MCF 10A (cell line): ENCODE data around the gene TSEN54. TPM values are rescaled to one million over a fixed set of nuclear protein-coding genes. Genes with fewer than 3 reads are reported as not detected.
A peak's percentile ranks its signal among the peaks of the same experiment; 100 is the strongest.

Experiments
- BruUV-seq: library from RNA; stranded (reverse); fragments of 400-500 nt; replicated peaks from 2 replicates; lab custom pipeline; 2021; lab: Mats Ljungman, UMichigan
- CTCF ChIA-PET: fragments of 300-600 bp; sonication (Branson Sonifier 250); formaldehyde crosslinking; extraction: SDS; loops from one replicate; lab custom pipeline; 2021; ENCODE audit warnings: antibody characterized with exemption, inconsistent platforms; lab: Yijun Ruan, JAX
- POLR2A ChIA-PET: fragments of 300-600, 350-650 bp; sonication (Branson Sonifier 250); formaldehyde crosslinking; extraction: SDS; loops from one replicate; lab custom pipeline; 2020; ENCODE audit warnings: antibody characterized with exemption, inconsistent platforms; lab: Yijun Ruan, JAX
- DNase-seq: peaks from one replicate; pipeline ENCODE4 v3.0.0-alpha.2; 2018; ENCODE audit not compliant: unreplicated experiment
- H3K27ac Mint-ChIP-seq: one replicate; pipeline ENCODE4 v1.8.0; 2022; ENCODE audit warnings: mild to moderate bottlenecking, low read depth, mixed read lengths; ENCODE audit not compliant: unreplicated experiment
- H3K27me3 Mint-ChIP-seq: one replicate; pipeline ENCODE4 v1.8.0; 2022; ENCODE audit warnings: mixed read lengths; ENCODE audit not compliant: insufficient read depth, unreplicated experiment
- H3K36me3 Mint-ChIP-seq: one replicate; pipeline ENCODE4 v1.8.0; 2022; ENCODE audit warnings: mild to moderate bottlenecking, moderate library complexity, mixed read lengths; ENCODE audit not compliant: insufficient read depth, unreplicated experiment
- H3K4me1 Mint-ChIP-seq: one replicate; pipeline ENCODE4 v1.8.0; 2022; ENCODE audit warnings: mixed read lengths; ENCODE audit not compliant: insufficient read depth, unreplicated experiment
- H3K4me3 Mint-ChIP-seq: one replicate; pipeline ENCODE4 v1.8.0; 2022; ENCODE audit warnings: mild to moderate bottlenecking, moderate library complexity, mixed read lengths; ENCODE audit not compliant: unreplicated experiment
- H3K9me3 Mint-ChIP-seq: one replicate; pipeline ENCODE4 v1.8.0; 2022; ENCODE audit warnings: mixed read lengths; ENCODE audit not compliant: unreplicated experiment
- intact Hi-C: fragments of 100-400 bp; cut with micrococcal nuclease; formaldehyde crosslinking; loops from 2 replicates; pipeline ENCODE4 v1.14.1; 2022
- total RNA-seq: library from RNA; stranded (reverse); gene quantifications from 2 replicates; pipeline ENCODE4 v1.2.3, GENCODE V29; 2022
- TF ChIP-seq, protein P1 (sequence below): fragments of 200-600 bp; IDR thresholded peaks from one replicate; pipeline ENCODE4 v1.8.0; 2022; ENCODE audit warnings: antibody characterized with exemption, mild to moderate bottlenecking; ENCODE audit not compliant: unreplicated experiment

Gene TSEN54
- total RNA-seq, 1 experiment from 2014 or later = 13.3 TPM

DNA sequence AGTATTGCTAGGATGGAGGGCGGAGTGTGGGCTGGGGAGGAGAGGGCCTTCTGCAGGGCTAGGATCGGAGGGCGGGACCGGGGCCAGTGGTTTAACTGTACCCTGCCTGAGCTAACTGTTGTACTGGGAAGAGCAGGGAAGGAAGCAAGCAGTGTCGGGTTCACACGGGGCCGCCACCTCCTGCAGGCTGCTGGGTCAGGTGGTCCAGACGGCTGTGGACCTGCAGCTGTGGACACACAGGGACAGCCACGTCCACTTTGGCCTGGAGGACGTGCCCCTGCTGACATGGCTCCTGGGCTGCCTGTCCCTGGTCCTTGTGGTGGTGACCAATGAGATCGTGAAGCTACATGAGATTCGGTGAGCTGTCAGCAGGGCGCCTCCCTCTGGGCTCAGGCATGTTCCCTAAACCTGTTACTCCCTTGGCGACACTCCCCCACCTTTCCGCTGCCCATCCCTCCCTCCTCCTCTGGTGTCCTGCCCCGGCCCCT is 17.6 kb upstream of the TSEN54 start:
- Mint-ChIP-seq H3K4me1 (no peaks in the 10 kb centered on the region), H3K27ac (no peak overlapping the region), H3K9me3 (no peaks in the 10 kb centered on the region), H3K27me3 (no peaks in the 10 kb centered on the region), H3K4me3 (no peak overlapping the region), H3K36me3 (peaks cover 38% of the 10 kb centered on the region)
- POLR2A ChIA-PET = interaction anchor here (0.7 to 0.8 kb wide), 3 partner anchors 9 to 239 kb away, joined by 3 read pairs; no protein-coding TSS in a partner anchor
- no peak for DNase-seq
- TF ChIP-seq, protein P1, sequence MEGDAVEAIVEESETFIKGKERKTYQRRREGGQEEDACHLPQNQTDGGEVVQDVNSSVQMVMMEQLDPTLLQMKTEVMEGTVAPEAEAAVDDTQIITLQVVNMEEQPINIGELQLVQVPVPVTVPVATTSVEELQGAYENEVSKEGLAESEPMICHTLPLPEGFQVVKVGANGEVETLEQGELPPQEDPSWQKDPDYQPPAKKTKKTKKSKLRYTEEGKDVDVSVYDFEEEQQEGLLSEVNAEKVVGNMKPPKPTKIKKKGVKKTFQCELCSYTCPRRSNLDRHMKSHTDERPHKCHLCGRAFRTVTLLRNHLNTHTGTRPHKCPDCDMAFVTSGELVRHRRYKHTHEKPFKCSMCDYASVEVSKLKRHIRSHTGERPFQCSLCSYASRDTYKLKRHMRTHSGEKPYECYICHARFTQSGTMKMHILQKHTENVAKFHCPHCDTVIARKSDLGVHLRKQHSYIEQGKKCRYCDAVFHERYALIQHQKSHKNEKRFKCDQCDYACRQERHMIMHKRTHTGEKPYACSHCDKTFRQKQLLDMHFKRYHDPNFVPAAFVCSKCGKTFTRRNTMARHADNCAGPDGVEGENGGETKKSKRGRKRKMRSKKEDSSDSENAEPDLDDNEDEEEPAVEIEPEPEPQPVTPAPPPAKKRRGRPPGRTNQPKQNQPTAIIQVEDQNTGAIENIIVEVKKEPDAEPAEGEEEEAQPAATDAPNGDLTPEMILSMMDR = no peak
- CTCF ChIA-PET = interaction anchor here (0.5 kb wide), 1 partner anchor 13 kb away, joined by 4 read pairs; no protein-coding TSS in a partner anchor
- intact Hi-C loops = no loop called here
- TSS peak; percentile 21 for BruUV-seq

DNA sequence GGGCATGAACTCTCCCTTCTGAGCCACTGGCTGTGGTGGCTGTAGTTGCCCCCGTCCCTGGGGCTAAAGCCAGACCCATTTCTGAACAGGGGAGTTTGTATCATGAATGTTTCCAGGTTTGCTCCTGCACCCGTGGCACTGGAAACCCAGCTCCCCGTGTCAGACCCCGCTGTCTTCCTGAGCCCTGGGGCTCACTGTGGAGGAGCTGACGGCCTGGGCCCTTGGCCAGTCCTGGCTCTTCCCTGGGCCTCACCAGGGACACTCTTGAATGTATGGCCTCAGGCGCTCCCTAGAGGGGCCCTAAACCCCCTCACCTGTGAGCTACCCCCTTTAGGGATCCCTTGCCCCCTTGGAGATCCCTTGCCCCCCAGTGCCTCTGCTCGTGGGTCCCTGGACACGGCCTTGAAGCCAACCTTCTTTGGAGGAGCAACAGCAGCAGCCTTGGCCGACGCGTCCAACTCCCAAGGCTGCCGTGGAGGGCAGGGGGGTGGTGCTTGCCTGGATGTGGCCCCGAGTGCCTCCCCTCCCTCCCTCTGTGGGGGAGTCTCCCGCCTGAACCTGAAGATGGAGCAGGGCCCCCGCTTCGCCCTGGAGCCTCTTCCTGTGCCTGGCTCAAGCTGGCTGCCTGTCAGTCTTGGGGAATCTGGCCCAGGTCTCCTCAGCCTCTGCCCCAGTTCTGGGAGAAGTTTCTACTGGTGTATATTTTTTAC is 16.9 kb upstream of the TSEN54 start:
- CTCF ChIA-PET = interaction anchor here (0.5 kb wide), 1 partner anchor 13 kb away, joined by 4 read pairs; no protein-coding TSS in a partner anchor
- TF ChIP-seq, protein P1 = no peak
- intact Hi-C loops = no loop called here
- Mint-ChIP-seq H3K27me3 (no peaks in the 10 kb centered on the region), H3K36me3 (peaks cover 31% of the 10 kb centered on the region), H3K4me1 (no peaks in the 10 kb centered on the region), H3K27ac (no peak overlapping the region), H3K9me3 (no peaks in the 10 kb centered on the region), H3K4me3 (no peak overlapping the region)
- POLR2A ChIA-PET = interaction anchor here (0.7 to 0.8 kb wide), 3 partner anchors 9 to 240 kb away, joined by 3 read pairs; no protein-coding TSS in a partner anchor
- BruUV-seq = no TSS peak
- DNase-seq = no peak

DNA sequence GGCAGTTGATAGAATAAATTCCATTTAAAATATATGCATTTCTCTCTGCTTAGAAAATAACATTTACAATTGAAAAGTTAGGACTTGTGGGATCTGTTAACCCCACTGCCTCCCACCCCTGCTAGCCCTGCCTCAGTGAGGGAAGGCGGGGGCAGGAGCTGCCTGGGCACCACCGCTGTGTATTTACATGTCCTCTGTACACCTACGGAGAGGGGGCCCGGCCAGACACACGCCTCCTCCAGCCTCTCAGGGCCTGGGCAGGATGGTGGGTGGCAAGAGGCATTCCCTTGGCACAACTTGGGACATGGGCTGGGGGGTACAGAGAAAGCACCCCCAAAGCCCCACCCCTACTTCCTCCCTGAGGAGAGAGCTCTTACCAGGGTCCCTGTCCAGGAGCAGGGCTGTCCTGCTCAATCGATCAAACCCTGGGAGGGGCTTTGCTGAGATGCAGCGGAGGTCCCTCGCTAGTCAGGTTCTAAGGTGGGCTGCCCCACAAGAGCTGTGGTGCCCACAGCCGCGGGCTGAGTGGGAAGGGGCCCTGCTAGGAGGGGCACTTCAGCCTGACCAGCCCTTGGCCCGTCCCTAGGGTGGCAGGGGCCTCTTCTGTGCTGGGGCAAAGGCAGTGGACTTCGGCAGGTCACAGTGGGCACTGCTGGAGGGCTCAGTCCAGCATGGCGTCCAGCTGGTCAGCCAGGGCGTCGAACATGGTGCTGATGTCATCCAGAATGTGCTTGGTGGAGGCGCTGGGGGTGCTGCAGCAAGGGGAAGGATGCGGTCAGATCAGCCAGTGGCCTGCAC is 15.7 kb upstream of the TSEN54 start:
- BruUV-seq = TSS peak; percentile 33
- no peak for DNase-seq
- POLR2A ChIA-PET = interaction anchor here (0.7 kb wide), 1 partner anchor 197 kb away, joined by 3 read pairs; no protein-coding TSS in a partner anchor
- H3K36me3 Mint-ChIP-seq = peaks cover 34% of the 10 kb centered on the region
- CTCF ChIA-PET = interaction anchor here (0.6 to 1.4 kb wide), 3 partner anchors 14 to 37 kb away, joined by 3 to 5 read pairs (median 3); partner anchors contain the start of gene TSEN54
- intact Hi-C loops = no loop called here
- H3K9me3 Mint-ChIP-seq = no peaks in the 10 kb centered on the region
- TF ChIP-seq, protein P1 = no peak
- no peaks in the 10 kb centered on the region for H3K4me1 Mint-ChIP-seq
- no peaks in the 10 kb centered on the region for H3K27me3 Mint-ChIP-seq
- no peak overlapping the region for H3K27ac Mint-ChIP-seq
- no peak overlapping the region for H3K4me3 Mint-ChIP-seq
